Left renal cortex interstitium (tissue), 4 donors: ENCODE results near the gene PPM1H. TPM values are rescaled to one million over a fixed set of nuclear protein-coding genes. Genes with fewer than 3 reads are reported as not detected.
A peak's percentile ranks its signal among the peaks of the same experiment; 100 is the strongest.
"Not testable (repeated sequence)": the region's sequence is repeated elsewhere in the genome, so short reads cannot be mapped to it uniquely, and the experiment has no call there.

Experiments used
- DNase-seq, 4 donors: peaks; one replicate each; pipeline ENCODE4 v3.0.0-alpha.2; 2013; ENCODE audit warnings: low read depth in 4 of 4, low spot score in 2 of 4, missing footprints in 1 of 4
- polyA plus RNA-seq, 4 donors: library from polyadenylated mRNA; unstranded; fragments of 120-200 nt; gene quantifications; one replicate each; pipeline ENCODE4 v1.2.1, GENCODE V29; 2013; ENCODE audit not compliant: insufficient read length in 4 of 4

The PPM1H gene
- polyA plus RNA-seq, 4 donors = 26.2 to 27.8 (median 27.0) TPM

GRCh38 chr12:62748941-62749468, 185.9 kb downstream of the PPM1H start:
- no peak for DNase-seq

- DNase-seq = no peak
Observed at GRCh38 chr12:62744551-62744950, 190.4 kb downstream of the PPM1H start.

- DNase-seq = no peak
Observed at GRCh38 chr12:62739266-62740015, 195.5 kb downstream of the PPM1H start.

GRCh38 chr12:62738616-62739015, 196.3 kb downstream of the PPM1H start:
- DNase-seq = no peak

- no peak for DNase-seq
Observed at GRCh38 chr12:62738105-62738504, 196.8 kb downstream of the PPM1H start.

GRCh38 chr12:62737615-62738014, 197.3 kb downstream of the PPM1H start:
- no peak for DNase-seq

- no peak for DNase-seq
Observed at GRCh38 chr12:62737188-62737587, 197.8 kb downstream of the PPM1H start.

GRCh38 chr12:62736596-62736995, 198.4 kb downstream of the PPM1H start:
- DNase-seq = no peak

- DNase-seq = no peak
Observed at GRCh38 chr12:62732861-62733427, 202.0 kb downstream of the PPM1H start.

- DNase-seq = no peak
Observed at GRCh38 chr12:62731055-62731820, 203.7 kb downstream of the PPM1H start.

- DNase-seq = no peak
Observed at GRCh38 chr12:62730649-62731048, 204.3 kb downstream of the PPM1H start.

- DNase-seq = not testable (repeated sequence)
Observed at GRCh38 chr12:62729579-62730544, 205.1 kb downstream of the PPM1H start.

- DNase-seq = no peak
Observed at GRCh38 chr12:62728741-62729140, 206.2 kb downstream of the PPM1H start.

GRCh38 chr12:62726471-62726980, 208.4 kb downstream of the PPM1H start:
- DNase-seq = no peak

- no peak for DNase-seq
Observed at GRCh38 chr12:62725781-62726180, 209.2 kb downstream of the PPM1H start.

GRCh38 chr12:62724947-62725451, 210.0 kb downstream of the PPM1H start:
- peak in 1 of 4 donors; percentile 77 for DNase-seq

- no peak for DNase-seq
Observed at GRCh38 chr12:62724285-62724684, 210.7 kb downstream of the PPM1H start.

GRCh38 chr12:62722971-62723680, 211.8 kb downstream of the PPM1H start:
- no peak for DNase-seq

GRCh38 chr12:62720661-62721330, 214.2 kb downstream of the PPM1H start:
- DNase-seq = no peak
